HG03280 (cell line): ENCODE data around the gene NFKB2.

Source experiments
- ATAC-seq: cut with Tn5 transposase; IDR thresholded peaks from one replicate; pipeline ENCODE4 v1.9.1; 2021; ENCODE audit warnings: mild to moderate bottlenecking, moderate library complexity; ENCODE audit not compliant: unreplicated experiment

NFKB2 gene

DNA sequence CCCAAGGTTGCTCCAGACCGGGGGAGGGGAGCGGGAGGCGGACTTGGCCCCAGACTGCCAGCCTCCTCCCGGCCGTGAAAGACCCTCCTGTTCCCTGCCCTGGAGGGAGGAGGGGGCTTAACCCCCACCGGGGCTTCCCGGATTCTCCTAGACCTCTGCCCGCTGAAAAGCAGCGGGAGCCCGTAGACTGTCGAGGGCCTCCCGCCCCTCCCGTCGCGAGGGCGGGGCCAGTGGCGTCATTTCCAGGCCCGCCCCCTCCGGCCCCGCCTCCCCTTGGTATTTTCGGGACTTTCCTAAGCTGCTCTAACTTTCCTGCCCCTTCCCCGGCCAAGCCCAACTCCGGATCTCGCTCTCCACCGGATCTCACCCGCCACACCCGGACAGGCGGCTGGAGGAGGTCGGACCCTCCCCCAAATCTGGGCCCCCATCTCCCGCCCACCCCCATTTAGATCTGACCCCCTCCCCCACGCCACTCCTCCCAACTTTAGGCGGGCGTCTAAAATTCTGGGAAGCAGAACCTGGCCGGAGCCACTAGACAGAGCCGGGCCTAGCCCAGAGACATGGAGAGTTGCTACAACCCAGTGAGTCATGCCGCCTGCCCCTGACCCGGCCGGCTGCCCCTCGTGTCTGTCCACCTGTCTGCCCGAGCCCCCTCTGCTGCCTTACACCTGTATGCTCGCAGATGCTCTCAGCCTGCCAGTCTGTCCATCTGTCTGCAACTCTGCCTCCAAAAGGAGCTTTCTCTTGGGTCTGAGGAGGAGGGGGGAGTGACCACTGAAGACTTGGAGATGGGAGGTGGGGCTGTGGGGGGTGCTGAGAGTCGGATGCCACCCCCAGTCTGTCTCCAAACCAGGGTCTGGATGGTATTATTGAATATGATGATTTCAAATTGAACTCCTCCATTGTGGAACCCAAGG, at the start of gene NFKB2:
Gene NFKB2 (plus strand): TSS at position 306 of the 917 bp plus-strand sequence. CDS start 255 bp downstream, at position 561.
- peak; percentile 25 for ATAC-seq

DNA sequence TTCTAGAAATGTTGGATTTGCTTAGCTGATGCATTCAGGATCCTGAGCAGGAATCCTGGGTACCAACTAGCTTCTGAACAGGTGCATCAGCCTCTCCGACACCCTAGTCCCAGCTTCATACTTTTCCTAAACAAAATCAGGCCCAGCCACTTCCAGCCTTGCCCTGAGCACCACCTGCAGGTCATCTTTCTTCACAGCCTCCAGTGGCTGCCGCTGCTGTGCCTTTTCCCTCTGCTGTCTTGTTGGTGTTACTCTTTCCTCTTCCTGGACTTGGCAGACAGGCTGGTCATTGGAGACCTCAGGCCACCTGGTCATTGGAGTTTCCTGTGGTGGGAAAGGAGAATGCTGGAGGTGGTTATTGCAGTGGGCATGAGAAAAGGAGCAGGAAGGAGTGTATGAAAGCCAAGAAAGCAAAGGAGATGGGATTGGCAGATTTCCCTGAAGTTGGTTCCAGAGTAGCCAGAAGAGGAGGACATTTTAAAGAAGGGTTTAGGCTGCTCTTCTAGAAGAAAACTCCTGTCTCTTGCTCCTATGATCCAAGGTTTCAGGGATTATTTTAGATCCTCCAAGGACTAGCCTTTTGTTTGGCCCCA, 48.2 kb upstream of the NFKB2 start:
- ATAC-seq = no peak

DNA sequence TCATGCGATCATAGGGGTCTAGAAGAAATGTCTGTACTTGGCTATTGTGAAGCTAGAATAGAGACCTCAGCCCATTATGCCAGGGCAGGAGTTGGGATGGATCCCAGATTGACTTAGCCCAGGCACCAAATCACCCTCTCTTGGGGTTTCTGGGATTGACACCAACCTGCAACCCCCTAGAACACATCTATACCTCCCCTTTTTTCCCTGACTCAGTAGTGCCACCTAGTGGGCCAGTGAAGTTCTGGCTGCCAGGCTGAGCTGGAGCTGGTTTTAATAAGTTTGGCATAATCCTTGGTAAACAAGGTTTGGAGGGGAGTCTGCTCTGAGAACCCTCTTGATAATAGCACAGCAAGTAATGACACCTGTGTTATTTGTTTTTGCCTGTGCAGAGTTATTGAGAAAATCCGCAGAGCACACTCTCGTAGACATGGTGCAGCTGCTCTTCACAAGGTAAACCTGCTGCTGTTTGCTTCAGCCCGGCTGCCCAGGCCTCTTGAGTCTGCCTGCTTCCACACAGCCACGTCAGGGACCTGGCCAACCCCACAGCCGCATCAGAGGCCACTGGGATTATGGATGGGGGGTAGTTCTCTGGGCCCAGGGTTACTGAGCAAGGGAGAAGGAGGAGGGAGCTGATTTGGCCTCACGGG, 43.3 kb upstream of the NFKB2 start:
- no peak for ATAC-seq

DNA sequence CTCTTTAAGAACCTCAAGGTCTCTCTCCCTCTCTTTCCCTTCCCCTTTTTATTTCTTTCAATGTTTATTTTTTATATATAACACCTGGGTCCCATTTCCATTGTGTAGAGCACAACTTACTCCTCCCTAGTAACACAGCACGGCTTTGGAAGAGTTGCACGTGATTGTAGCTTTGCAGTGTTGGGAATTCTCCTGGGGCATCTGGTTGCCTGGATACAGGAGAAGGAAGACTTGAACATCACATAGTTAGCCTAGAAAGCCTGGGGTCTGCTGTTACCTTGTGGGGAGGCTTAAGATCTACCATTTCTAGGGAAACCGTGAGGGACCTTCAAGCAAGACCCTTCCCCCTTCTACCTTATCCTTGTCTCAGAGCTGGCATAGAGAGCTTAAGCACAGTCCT, 41.1 kb upstream of the NFKB2 start:
- ATAC-seq = no peak

DNA sequence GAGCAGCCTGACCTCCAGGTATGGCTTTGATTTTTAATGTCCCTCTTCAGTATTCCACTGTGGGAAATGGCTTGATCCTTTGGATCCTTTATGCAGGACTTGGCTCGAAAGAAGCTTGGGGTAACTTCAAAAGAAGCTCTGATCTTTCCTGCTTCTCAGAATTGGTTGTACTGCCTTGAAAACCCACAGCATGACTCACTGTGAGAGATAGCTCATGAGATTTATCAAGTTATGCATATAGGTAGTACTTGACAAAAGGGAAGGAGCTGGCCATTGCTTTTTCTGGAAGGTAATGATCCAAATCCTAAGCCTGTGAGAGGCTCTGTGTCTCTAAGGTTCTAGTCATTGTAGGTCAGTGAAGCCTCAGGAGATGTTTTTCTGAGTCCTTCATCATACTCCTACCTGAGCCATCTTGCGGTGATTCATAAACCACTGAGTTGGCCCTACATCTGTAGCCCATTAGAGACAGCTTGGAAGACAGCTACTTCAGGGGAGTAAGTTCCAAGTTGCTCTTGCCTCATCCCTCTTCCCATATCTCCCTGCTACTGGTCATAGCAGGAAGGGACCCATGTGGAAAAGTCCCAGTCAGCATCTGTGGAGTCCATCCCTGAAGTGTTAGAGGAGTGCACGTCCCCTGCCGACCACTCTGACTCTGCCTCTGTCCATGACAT, 36.7 kb upstream of the NFKB2 start:
- ATAC-seq = no peak

DNA sequence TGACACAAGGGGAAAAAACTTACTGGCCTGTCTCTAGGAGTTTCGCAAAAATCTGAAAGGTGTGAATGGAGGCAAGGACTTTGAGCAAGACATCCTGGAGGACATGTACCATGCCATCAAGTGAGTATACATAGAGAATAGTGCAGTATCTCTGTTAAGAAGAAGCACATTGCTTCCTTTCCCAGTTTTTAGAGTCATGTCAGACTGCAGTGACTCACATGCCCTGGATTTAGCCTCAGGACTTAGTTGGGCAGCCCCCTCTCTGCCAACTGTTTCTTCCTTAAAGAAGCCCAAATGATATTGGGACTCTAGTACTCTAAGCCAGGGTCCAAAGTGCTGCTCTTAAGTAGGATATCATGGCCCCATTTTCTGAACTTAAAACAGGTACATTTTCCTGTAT, 28.1 kb upstream of the NFKB2 start:
- no peak for ATAC-seq

DNA sequence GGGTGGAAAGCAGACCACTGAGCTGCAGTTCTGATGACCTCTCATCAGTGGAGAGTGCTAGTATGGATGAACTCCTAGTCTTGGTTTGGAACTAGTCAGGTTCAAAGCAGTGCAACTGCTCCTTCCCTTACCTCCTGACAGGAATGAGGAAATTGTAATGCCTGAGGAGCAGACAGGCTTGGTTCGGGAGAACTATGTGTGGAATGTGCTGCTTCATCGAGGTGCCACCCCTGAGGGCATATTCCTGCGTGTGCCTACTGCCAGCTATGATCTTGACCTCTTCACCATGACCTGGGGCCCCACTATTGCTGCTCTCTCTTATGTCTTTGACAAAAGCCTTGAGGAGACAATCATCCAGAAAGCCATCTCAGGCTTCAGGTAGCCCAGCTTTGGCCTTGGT, 27.4 kb upstream of the NFKB2 start:
- ATAC-seq = no peak

DNA sequence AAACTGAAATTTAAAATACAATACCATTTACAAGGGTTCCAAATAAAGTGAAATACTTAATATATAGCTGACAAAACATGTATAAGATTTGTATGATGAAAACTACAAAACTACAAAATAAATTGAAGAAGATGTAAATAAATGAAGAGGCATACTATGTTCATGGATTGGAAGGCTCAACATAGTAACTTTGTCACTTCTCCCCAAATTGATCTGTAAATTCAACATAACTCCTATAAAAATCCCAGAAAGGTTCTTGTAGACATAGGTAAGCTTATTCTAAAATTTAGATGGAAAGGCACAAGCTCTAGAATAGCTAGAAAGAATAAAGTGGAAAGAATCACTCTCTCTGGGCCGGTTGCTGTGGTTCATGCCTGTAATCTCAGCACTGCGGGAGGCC, 24.2 kb upstream of the NFKB2 start:
- ATAC-seq = no peak

DNA sequence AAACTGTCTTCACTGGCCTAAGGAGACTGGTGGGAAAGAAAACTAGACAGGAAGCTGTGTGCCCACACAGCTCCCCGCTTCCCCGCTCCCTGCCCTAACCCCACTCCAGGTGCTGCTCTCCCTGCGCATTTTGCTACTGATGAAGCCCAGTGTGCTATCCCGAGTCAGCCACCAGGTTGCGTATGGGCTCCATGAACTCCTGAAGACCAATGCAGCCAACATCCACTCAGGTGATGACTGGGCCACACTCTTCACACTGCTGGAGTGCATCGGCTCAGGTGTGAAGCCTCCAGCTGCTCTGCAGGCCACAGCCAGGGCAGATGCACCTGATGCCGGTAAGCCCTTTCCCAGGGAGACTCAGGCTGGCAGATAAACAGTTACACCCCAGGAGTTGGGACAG, 20.3 kb upstream of the NFKB2 start:
- ATAC-seq = no peak

DNA sequence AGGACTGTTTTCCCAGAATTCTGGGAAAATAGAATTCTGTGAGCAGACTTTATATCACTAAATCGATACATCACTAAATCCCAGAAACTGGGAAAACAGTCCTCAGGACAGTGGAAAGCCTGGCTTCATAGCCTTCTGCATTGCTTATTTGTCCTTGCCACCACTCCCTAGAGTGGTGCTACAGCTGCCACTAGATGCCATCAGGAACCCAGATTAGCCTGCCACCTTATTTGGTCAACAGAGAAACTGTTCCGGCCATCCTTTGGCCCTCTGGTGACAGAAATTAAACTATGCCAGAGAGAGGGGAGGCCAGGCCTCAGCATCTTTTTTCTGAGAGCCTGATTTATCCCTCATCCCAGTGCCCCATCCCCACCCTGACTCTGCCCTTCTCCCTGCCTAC, 19.6 kb upstream of the NFKB2 start:
- no peak for ATAC-seq

DNA sequence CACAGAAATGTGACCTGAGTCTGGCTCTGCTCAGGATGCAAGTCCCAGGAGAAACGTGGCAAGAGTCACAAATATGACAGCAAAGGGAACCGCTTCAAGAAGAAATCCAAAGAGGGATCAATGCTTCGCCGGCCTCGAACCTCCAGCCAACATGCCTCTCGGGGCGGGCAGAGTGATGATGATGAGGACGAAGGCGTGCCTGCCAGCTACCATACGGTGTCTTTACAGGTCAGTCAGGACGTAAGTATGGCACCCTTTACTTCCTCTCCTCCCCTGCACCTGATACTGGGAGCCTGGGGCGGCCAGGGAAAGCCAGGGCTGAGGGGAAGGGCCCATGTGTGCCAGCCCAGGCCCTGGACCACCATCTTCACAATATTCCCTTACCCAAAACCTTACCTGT, 18.6 kb upstream of the NFKB2 start:
- ATAC-seq = no peak

DNA sequence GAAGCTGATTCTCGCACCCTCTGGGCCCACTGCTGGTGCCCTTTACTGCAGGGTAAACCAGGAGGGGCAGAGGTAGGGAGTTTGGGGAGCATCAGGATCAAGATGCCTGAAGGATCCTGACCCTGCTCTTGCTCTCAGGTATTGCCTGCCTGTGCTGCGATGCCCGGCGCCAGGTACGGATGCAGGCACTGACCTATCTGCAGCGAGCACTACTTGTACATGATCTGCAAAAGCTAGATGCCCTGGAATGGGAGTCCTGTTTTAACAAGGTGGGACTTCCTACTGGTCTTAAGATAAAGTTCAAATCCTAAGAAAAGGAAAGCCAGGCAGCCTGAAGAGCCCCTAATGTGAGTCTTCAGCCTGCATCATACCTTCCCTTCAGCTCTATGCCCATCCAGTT, 16.1 kb upstream of the NFKB2 start:
- no peak for ATAC-seq

DNA sequence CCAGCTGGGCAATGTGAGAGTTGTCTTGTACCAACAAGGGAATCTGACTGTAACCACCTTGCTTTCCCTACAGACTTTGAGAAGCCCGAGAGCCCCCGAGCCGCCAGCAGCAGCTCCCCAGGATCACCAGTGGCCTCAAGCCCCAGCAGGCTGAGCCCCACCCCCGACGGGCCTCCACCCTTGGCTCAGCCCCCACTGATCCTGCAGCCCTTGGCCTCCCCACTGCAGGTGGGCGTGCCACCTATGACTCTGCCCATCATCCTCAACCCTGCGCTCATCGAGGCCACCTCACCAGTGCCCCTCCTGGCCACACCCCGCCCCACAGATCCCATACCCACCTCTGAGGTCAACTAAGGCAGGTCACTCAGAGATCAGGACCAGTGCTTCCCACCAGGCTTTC, 13.5 kb upstream of the NFKB2 start:
- no peak for ATAC-seq

DNA sequence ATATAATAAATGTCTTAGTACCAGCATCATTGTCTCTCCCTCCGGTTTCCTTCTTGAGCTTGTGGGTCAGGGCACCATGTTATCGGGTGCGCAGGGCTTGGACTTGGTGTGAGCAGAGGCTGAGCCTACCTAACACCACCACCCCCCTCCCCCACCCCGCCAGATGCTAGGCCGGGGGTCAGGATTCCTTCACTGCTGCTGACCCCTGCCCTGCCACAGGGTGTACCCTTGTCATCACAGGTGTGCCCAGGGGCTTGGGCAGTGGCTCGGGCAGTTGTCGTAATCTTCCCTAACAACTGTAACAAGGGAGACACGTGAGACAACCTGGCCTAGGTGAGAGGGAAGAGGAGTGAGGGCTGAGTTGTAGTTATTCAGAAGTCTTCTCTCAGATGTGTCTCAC, 12.6 kb upstream of the NFKB2 start:
- no peak for ATAC-seq

DNA sequence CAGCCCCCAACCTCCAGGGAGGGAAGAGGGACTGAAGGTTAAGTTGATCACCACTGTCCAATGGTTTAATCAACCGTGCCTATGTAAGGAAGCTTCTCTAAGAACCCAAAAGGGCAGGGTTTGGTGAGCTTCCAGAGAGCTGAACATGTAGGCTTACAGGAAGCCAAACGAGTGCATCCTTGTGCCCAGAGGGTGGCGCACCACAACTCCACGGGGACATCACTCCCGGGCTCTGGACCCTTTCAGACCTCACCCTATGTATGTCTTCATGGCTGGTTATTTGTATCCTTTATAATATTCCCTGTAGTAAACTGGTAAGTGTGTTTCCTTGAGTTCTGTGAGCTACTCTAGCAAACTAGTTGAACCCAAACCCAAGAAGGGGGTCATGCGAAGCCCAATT, 11.5 kb upstream of the NFKB2 start:
- no peak for ATAC-seq

DNA sequence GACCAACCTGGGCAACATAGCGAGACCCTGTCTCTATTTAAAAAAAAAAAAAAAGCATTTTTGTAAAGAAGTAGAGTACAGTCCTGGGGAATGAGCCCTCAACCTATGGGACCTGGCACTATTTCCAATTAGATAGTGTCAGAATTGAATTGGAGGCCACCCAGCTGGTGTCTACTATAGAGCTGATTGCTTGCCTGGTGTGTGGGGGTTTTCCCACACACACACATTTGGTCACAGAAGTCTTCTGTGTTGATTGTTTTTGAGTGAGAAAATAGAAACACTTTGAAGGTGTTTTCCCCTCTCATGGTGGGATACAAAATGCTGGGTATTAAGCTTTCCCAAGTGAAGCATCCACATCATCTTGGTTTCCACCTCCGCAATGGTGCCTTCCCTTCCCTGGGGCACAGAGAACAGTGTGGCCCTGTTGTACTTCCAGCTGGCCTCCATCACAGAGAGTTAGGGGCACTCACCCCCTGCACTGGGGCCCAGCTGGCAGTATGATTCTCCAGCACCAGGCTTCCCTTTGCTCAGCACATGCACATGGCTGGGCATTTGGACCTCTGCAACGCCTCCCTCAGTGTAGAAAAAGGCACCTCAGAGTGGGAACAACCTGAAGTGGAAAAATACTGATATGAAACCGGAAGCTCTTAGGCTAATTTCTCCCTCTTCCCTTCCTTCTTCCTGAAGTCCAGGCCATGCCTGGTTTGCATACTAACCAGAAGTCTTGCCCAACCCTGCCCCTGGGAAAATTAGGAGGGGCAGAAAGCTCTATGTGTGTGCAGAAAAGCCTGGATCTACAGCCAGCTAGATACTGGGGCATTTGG, 10.7 kb upstream of the NFKB2 start:
- ATAC-seq = no peak

DNA sequence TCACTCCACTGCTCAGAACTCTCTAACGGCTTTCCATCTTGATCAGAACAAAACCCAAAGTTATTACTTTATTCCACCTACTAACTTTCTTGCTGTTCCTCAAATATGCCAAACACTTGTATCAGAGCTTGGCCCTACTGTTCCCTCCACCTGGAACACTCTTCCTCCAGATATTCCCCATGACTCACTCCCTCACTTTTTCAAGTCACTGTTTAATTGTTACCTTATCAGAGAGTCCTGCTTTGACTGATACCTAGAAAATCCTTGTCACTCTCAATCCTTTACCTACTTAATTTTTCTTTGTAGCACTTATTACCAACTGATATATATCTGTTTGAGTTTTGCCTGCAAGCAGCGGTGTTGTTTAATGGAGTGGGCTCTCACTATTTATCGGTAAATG, 5.6 kb upstream of the NFKB2 start:
- no peak for ATAC-seq

DNA sequence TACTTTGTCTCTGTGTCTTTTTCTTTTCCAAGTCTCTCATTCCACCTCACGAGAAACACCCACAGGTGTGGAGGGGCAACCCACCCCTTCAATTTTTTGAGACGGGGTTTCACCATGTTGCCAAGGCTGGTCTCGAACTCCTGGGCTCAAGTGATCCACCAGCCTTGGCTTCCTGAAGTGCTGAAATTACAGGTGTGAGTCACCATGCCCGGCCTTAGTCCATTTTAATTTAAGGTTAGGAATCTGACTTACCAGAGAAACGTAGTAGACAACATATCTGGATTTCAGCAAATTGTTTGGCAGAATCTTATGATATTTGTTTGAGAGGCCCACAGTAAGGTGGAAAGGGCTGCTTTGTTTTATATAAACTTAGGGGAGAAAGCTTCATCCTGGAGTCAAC, 3.2 kb upstream of the NFKB2 start:
- ATAC-seq = no peak

DNA sequence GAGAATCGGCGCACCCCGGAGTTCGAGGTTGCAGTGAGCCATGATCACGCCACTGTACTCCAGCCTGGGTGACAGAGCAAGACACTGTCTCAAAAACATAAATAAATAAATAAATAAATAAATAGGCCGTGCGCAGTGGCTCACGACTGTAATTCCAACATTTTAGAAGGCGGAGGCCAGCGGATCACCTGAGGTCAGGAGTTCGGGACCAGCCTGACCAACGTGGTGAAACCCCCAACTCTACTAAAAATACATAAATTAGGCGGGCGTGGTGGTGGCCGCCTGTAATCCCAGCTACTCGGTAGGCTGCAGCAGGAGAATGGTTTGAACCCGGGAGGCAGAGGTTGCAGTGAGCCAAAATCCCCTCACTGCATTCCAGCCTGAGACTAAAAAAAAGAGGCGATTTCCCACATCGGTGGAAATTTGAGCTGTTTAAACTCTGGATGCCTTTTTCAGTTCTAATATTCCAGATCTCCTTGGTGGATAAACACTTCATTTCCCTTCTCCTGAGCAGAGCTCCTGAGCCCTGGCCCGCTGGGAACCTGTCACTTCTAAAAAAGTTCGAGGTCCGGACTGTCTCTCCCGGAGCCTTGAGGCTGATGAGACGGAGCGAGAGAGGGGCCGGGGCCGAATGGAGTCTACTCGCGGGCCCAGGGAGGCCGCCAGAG, 2.0 kb upstream of the NFKB2 start:
- ATAC-seq = no peak
